Fibroblast of the aortic adventitia (primary cell): ENCODE results near the gene ATP5IF1. TPM values are rescaled to one million over a fixed set of nuclear protein-coding genes. Genes with fewer than 3 reads are reported as not detected.

Source experiments
- DNase-seq: peaks from one replicate; pipeline ENCODE4 v3.0.0-alpha.2; 2010; ENCODE audit warnings: low read depth
- H3K4me3 ChIP-seq: 2 replicates; pipeline ENCODE4 v1.5.1; 2011; ENCODE audit warnings: low read depth, mild to moderate bottlenecking, control low read depth, low read length, moderate library complexity
- total RNA-seq: library from RNA; depleted of rRNA; stranded (reverse); fragments of >200 nt; gene quantifications from 2 replicates; pipeline ENCODE4 v1.2.3, GENCODE V29; 2012; ENCODE audit warnings: low replicate concordance
- TF ChIP-seq, protein P1 (sequence below): IDR thresholded peaks from 2 replicates; pipeline ENCODE4 v1.5.1; 2011; ENCODE audit warnings: mild to moderate bottlenecking, low read length, control low read depth, inconsistent platforms; ENCODE audit not compliant: insufficient read depth

Gene ATP5IF1
- total RNA-seq, 1 donor: 108 TPM

GRCh38 chr1:28257736-28258135 is 21.8 kb downstream of the ATP5IF1 start:
- H3K4me3 ChIP-seq: no peak overlapping the region
- TF ChIP-seq, protein P1, sequence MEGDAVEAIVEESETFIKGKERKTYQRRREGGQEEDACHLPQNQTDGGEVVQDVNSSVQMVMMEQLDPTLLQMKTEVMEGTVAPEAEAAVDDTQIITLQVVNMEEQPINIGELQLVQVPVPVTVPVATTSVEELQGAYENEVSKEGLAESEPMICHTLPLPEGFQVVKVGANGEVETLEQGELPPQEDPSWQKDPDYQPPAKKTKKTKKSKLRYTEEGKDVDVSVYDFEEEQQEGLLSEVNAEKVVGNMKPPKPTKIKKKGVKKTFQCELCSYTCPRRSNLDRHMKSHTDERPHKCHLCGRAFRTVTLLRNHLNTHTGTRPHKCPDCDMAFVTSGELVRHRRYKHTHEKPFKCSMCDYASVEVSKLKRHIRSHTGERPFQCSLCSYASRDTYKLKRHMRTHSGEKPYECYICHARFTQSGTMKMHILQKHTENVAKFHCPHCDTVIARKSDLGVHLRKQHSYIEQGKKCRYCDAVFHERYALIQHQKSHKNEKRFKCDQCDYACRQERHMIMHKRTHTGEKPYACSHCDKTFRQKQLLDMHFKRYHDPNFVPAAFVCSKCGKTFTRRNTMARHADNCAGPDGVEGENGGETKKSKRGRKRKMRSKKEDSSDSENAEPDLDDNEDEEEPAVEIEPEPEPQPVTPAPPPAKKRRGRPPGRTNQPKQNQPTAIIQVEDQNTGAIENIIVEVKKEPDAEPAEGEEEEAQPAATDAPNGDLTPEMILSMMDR: no peak
- DNase-seq: no peak

- TF ChIP-seq, protein P1: no peak
- peak overlapping the region; percentile 54 for H3K4me3 ChIP-seq
- DNase-seq: peak; percentile 54
Measured at GRCh38 chr1:28258628-28259251, 22.8 kb downstream of the ATP5IF1 start.

GRCh38 chr1:28259252-28259933 is 23.5 kb downstream of the ATP5IF1 start, which contains the start of gene SESN2:
TSS of gene SESN2 (plus strand) at chr1:28259518. CDS start at chr1:28259848, 330 bp downstream.
- peak; percentile 99 for DNase-seq
- TF ChIP-seq, protein P1: no peak
- H3K4me3 ChIP-seq: peak within 1 kb of the TSS; percentile 91

DNA sequence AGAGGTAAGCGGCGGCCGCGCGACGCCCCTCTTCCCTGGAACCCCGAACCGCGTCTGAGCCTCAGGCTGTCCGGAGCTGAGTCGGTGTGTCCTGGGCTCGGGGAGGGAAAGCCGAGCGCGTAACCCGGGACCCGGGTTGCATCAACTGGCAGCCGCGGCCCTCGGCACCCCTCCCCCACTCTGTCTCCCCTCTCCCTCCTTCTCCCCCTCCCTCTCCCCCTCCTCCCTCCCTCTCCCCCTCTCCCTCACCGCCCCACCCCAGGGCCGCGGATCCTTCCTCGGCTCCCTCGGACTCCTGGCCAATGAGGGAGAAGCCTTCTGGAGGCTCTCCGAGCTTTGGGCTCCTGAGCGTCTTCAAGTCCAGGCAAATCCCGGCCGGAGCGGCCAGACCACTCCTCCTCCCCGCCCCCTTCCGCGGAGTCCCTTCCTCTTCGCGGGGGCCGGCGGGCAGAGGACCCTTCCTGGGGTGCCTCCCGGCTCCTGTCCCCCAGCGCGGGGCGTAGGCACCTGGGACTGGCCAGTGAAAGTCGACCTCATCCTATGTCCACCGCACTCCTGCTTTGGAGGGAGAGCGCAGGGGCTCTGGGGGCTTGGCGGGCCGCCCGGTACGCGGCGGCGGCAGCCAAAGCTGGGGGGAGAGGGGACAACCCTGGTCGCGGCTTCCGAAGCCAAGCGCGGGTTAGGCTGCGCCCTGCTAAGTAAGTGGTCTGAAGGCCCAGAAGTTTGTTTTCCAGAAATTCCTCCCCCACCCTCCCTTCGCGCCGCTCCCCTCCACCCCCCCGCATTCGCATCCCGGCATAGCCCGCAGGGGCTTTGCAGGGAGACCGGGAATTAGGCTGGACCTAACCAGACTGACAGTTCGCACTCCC is 24.2 kb downstream of the ATP5IF1 start:
- peak overlapping the region; percentile 91 for H3K4me3 ChIP-seq
- DNase-seq: peak; percentile 89
- TF ChIP-seq, protein P1: no peak

DNA sequence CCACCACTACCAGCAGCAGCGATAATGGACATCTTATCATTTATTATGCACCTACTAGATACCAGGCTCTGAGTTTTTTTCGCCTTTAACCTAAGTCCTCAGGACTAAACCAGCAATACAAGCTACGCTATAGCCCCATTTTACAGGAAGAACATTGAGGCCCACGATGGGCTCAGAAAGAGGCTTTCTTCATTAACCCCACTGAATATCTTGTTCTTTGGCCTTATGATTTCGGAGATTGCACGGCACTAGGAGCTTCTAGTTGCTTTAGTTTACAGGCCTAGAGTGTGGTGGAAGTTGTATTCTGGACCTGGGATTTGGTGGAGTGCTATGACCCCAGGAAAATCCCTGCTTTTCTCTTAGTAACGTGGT is 24.9 kb downstream of the ATP5IF1 start:
- TF ChIP-seq, protein P1: no peak
- H3K4me3 ChIP-seq: peak overlapping the region; percentile 91
- DNase-seq: no peak

DNA sequence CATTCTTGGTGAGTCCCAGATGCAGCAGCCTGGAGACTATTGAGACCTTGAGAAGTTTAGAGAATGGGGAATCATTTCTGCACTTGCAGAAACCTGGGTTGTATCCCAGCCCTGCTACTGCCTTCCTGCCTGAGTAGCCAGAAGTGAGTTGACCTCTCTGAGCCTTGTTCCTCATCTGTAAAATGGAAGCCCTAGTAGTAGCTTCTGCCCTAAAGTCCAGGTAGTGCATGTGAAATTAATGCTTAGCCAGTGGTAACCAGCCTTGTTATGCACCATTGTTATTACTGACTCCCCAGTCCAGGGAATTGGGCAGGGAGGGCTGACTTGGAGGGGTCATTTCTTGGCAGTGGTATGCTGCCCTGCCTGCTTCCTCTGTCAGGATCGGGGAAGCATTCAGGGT is 29.0 kb downstream of the ATP5IF1 start:
- H3K4me3 ChIP-seq: peak overlapping the region; percentile 47
- DNase-seq: no peak
- TF ChIP-seq, protein P1: no peak
